ENCODE measurements around the gene ARHGAP26.

The ARHGAP26 gene

GRCh38 chr5:143025376-143025775 lies 255.2 kb downstream of the ARHGAP26 start:
- DNase-seq: no peak

DNA sequence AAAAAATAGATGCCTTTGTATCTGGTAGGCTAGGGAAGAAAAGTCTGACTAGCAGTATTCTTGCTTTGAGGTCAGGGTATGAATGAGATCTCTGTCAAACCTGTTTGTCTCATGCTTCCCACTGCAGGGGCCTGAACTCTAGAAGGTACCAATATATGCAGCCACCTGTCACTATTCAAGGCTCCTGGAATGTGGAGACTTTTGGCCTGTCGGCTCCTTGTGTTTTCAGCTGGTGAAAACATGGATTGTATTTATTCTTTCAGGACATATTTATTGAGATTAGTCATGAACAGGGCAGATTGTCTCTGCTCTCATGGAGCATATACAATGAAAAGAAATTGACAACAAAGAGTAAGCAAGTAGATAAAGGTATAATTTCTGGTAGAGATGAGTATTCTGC lies 255.8 kb downstream of the ARHGAP26 start:
- DNase-seq: no peak

GRCh38 chr5:143026380-143026779 lies 256.2 kb downstream of the ARHGAP26 start:
- no peak for DNase-seq

DNA sequence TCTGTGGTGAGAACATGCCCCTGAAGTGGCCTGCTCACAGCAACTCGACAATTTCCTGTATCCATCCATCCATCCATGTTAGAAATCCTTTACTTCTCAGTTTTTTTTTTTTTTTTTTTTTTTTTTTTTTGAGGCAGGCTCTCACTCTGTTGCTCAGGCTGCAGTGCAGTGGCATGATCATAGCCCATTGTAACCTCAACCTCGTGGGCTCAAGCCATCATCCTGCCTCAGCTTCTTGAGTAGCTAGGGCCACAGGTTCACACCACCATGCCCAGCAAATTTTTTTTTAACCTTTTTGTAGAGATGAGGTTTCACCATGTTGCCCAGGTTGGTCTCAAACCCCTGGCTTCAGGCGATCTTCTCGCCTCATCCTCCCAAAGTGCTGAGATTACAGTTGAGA lies 259.1 kb downstream of the ARHGAP26 start:
- DNase-seq: no peak

GRCh38 chr5:143030349-143030748 lies 260.2 kb downstream of the ARHGAP26 start:
- no peak for DNase-seq

GRCh38 chr5:143031781-143032580 lies 261.8 kb downstream of the ARHGAP26 start:
- no peak for DNase-seq

- no peak for DNase-seq
Measured at GRCh38 chr5:143032581-143032836, 262.3 kb downstream of the ARHGAP26 start.

- DNase-seq: no peak
Measured at GRCh38 chr5:143033535-143034250, 263.5 kb downstream of the ARHGAP26 start.

DNA sequence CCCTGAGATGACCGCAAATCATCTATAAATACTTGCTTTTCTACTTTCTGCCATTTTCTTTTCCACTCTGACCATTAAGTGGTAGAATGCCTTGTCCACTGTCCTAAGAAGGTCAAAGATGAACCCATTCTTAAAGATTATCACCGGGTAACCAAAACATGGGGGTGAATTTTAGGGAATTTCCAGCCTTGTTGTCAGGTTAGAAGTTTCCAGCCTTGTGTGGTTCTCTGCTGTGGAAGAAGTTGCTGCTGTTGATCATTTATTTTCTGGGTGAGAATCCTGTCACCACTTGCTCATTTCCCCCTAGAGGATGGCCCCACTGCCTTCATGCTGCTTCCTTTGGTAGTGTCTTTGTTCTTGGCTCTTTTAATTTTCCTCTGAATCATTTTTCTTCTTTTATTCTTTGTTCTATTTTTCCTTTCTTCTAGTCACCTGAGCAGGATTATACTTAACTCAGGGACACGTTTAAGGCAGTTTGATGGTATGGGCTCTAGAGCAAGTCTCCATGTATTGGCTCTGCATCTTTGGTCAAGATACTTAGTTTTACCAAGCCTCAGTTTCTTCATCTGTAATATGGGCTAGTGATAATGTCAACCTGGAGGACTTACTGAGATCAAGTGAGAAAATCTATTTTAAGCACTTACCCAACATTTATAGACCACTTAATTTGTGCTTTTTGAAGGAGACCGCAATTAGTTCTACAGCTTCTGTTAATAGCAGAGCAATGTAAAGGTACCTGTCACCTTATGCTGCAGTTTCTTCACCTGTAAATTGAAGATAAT lies 266.2 kb downstream of the ARHGAP26 start:
- DNase-seq: no peak

DNA sequence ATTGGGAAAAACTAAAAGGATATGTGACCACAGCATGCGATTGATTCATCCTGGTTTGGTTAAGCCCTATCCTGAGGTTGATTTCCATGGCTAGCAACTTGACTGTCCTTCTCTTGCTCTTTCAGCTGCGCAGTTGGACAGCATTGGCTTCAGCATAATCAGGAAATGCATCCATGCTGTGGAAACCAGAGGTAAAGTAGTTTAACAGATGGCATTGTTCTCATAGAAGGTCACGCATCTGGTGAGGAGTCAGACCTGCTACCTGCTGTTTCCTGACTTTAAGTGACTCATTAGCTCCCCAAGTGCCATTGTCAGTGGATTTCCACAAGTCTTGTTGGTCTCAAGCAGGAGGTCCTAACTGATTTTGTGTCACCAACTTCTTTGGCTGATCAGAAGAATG lies 266.9 kb downstream of the ARHGAP26 start:
- DNase-seq: no peak

- DNase-seq: no peak
Measured at GRCh38 chr5:143037708-143038107, 267.5 kb downstream of the ARHGAP26 start.

- DNase-seq: no peak
Measured at GRCh38 chr5:143040622-143041021, 270.4 kb downstream of the ARHGAP26 start.

- no peak for DNase-seq
Measured at GRCh38 chr5:143041461-143041860, 271.3 kb downstream of the ARHGAP26 start.

GRCh38 chr5:143041972-143042770 lies 272.0 kb downstream of the ARHGAP26 start:
- no peak for DNase-seq

DNA sequence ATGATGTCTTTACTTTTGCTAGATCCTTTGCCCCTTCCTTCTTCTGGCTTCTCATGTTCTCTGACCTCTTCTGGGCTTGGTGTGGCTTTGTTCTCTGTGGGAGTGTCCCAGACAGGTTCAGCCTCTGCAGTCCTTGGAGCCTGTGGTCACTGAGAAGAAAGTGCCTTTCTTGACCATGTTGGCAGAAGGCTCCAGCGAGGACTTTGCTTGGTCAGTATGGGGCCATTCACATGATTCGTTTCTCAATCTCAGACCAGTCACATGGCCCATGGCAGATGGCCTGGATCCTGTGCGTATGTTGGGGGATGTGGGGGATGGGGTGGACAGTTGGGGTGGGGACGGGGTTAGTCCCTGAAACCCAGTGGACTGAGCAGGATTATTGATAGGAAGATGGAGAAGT lies 274.1 kb downstream of the ARHGAP26 start:
- no peak for DNase-seq

GRCh38 chr5:143045062-143045461 lies 274.9 kb downstream of the ARHGAP26 start:
- no peak for DNase-seq

DNA sequence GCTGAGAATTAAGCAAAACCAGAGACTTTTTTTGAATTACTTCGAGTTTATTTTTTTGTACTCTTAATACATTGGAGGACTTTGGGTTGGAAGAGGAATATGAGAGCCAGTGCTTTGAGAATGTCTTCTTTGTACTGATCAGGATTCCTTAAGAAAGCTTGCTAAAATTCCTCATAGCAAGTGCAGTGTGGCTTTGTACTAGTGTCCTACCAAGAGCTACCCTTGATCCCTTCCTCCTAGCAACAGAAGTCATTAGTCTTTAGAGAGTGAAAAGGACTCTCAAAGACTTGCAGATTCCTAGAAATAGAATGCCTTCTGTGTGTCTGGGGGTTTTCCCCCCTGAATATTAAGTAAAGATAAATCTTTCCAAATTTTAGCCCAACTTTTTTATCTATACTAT lies 276.1 kb downstream of the ARHGAP26 start:
- DNase-seq: no peak

- no peak for DNase-seq
Measured at GRCh38 chr5:143047091-143047490, 276.9 kb downstream of the ARHGAP26 start.

DNA sequence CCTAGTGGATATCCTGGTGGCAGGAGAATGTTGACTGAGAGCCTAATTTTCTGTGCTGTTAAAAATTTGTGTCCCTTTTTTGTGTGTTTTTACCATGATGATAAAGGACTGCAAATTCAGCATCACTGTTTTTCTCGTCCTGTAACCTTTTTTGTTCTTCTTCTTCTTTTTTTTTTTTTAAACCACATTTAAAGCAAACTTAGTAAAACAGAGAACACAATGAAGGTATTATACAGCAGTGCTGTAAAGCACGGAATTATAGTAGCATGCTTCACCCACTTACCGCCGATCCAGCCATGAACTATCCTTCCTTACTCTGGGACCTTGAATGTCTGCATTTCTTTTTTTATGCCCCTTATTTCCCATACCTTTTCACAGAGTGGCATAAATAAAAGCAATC lies 280.0 kb downstream of the ARHGAP26 start:
- DNase-seq: no peak

GRCh38 chr5:143051244-143052058 lies 281.3 kb downstream of the ARHGAP26 start:
- no peak for DNase-seq

GRCh38 chr5:143052967-143053682 lies 282.9 kb downstream of the ARHGAP26 start:
- DNase-seq: no peak
